SJCRH30 (cell line): ENCODE results near the gene CCR7. TPM values are rescaled to one million over a fixed set of nuclear protein-coding genes. Genes with fewer than 3 reads are reported as not detected.

Experiments used
- DNase-seq, 2 experiments: peaks; one replicate each; pipeline ENCODE4 v3.0.0-alpha.2; 2015 to 2020
- H3K27ac ChIP-seq: fragments of 250-450 bp; sonication (Bioruptor Pico); 2 replicates; pipeline ENCODE4 v1.5.1; 2020; ENCODE audit warnings: mild to moderate bottlenecking, moderate library complexity
- H3K27me3 ChIP-seq: fragments of 250-450 bp; sonication (Bioruptor Pico); 2 replicates; pipeline ENCODE4 v1.5.1; 2020; ENCODE audit warnings: mild to moderate bottlenecking, moderate library complexity
- H3K36me3 ChIP-seq: fragments of 250-450 bp; sonication (Bioruptor Pico); 2 replicates; pipeline ENCODE4 v1.5.1; 2020; ENCODE audit warnings: mild to moderate bottlenecking, moderate library complexity
- H3K4me1 ChIP-seq: fragments of 250-450 bp; sonication (Bioruptor Pico); 2 replicates; pipeline ENCODE4 v1.5.1; 2020; ENCODE audit warnings: mild to moderate bottlenecking, moderate library complexity
- H3K4me3 ChIP-seq: fragments of 250-450 bp; sonication (Bioruptor Pico); 2 replicates; pipeline ENCODE4 v1.5.1; 2020; ENCODE audit warnings: mild to moderate bottlenecking, moderate library complexity
- H3K9me3 ChIP-seq: fragments of 250-450 bp; sonication (Bioruptor Pico); replicated peaks from 2 replicates; pipeline ENCODE4 v1.5.1; 2020; ENCODE audit warnings: mild to moderate bottlenecking, moderate library complexity
- total RNA-seq: library from RNA; depleted of rRNA; stranded (reverse); fragments of >200 nt; shearing (Covaris generic); gene quantifications from 2 replicates; pipeline ENCODE4 v1.2.3, GENCODE V29; 2014; rRNA removed

The CCR7 gene
- 0.05 TPM in 1 of 2 replicates, not detected in the other for total RNA-seq

DNA sequence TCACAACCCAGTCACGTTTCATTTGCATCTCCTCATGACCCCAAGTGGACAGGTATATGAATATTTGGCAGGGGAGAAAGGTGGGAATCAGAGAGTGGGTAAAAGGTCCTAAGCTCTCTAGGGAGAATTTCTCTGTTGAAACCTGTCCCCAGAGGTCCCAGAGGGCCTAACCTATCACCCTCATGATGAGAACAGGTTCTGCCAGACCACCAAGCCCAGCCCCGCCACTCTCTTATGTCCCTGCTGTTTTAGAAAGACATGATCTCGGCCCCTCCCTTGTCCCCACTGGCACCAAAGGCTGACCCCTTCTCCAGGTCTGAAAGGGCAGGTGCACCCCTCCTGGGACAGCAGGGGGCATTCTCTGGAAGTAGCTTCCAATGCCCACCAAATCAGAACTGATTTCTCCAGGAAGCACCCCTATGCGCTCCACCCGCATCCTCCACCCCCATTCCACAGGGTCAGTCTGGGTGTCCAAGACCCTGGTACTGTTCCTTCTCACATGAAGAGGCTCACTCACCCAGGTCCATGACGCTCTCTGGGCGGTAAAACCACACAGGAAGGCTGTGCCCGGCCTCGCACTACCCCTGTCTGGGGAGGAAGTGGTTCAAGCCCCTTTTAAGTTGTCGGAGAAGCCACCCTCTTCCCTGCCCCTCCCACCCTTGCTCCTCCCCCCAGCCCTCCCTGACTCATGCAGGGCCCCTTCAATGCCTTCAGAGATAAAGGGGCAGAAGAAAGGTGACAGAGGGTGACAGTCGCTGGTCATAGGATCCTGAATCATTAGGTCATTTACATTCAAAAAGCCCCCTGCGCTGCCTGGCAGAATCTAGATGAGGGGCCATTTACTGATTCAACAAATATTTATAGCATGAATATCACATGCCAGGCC lies at the start of gene CCR7:
Gene CCR7, minus strand, starts transcription at position 590 of the 886 bp plus-strand sequence. Its CDS starts 63 bp downstream, at position 527.
- H3K27ac ChIP-seq = no peak within 1 kb of the TSS
- no peak for DNase-seq
- H3K36me3 ChIP-seq = no peaks in the 10 kb centered on the region

GRCh38 chr17:40614431-40615067 lies 49.3 kb upstream of the CCR7 start:
- H3K4me1 ChIP-seq = no peaks in the 10 kb centered on the region
- H3K27me3 ChIP-seq = no peaks in the 10 kb centered on the region; the same call in 1 of the 2 replicates
- no peak overlapping the region for H3K4me3 ChIP-seq
- no peak overlapping the region for H3K27ac ChIP-seq
- no peaks in the 10 kb centered on the region for H3K36me3 ChIP-seq
- no peaks in the 10 kb centered on the region for H3K9me3 ChIP-seq
- DNase-seq = no peak

More for the DNA sequence above, at the start of gene CCR7:
- peaks cover 7% of the 10 kb centered on the region for H3K9me3 ChIP-seq
- no peak within 1 kb of the TSS for H3K4me3 ChIP-seq
- no peaks in the 10 kb centered on the region for H3K27me3 ChIP-seq
- H3K4me1 ChIP-seq = 0 out of 2 replicates have a peak, but pooled peaks cover 3% of the 10 kb centered on the region

DNA sequence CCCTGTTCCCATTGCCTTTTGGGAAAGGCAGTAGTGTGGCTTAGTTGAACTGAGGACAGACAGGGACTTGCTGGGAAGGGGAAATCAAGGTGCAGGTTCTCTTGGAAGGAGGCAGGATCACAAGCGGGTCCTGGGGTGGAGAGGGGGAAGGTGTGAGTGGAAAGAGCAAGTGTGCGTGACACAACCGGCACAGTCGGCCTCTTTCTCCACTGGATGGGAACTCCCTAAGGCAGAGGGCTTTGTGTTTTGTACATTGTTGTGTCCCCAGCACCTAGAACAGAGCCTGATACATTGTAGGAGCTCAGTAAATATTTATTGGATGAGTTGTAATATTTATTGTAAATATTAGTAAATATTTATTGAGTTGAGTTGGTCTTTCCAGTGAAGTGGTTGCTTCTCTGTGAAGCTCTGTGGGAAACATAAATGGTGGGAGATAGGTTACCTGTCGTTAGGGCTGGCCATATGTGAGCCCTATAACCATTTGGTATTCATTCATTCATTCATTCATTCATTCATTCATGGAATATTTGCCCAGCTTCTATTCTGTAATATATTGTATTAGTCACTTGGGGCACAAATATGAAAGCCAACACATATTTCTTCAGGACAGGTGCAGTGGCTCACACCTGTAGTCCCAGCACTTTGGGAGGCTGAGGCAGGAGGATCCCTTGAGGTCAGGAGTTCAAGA lies 48.3 kb upstream of the CCR7 start:
- Histone ChIP-seq H3K27ac (no peak overlapping the region), H3K4me3 (no peak overlapping the region), H3K4me1 (no peaks in the 10 kb centered on the region), H3K27me3 (no peaks in the 10 kb centered on the region; the same call in 1 of the 2 replicates), H3K9me3 (no peaks in the 10 kb centered on the region), H3K36me3 (no peaks in the 10 kb centered on the region)
- no peak for DNase-seq

GRCh38 chr17:40612599-40613244 lies 47.5 kb upstream of the CCR7 start:
- Histone ChIP-seq H3K27me3 (no peaks in the 10 kb centered on the region; the same call in 1 of the 2 replicates), H3K9me3 (no peaks in the 10 kb centered on the region)
- no peak for DNase-seq

GRCh38 chr17:40611840-40612474 lies 46.7 kb upstream of the CCR7 start:
- Histone ChIP-seq H3K4me1 (no peaks in the 10 kb centered on the region), H3K9me3 (no peaks in the 10 kb centered on the region), H3K27me3 (no peaks in the 10 kb centered on the region; the same call in 1 of the 2 replicates), H3K4me3 (no peak overlapping the region), H3K36me3 (no peaks in the 10 kb centered on the region), H3K27ac (no peak overlapping the region)
- no peak for DNase-seq

More at GRCh38 chr17:40612599-40613244, 47.5 kb upstream of the CCR7 start:
- Histone ChIP-seq H3K36me3 (no peaks in the 10 kb centered on the region), H3K4me3 (no peak overlapping the region), H3K4me1 (no peaks in the 10 kb centered on the region), H3K27ac (no peak overlapping the region)

- H3K27me3 ChIP-seq = no peaks in the 10 kb centered on the region; the same call in 1 of the 2 replicates
These were observed 45.1 kb upstream of the CCR7 start for GRCh38 chr17:40610359-40610758.

DNA sequence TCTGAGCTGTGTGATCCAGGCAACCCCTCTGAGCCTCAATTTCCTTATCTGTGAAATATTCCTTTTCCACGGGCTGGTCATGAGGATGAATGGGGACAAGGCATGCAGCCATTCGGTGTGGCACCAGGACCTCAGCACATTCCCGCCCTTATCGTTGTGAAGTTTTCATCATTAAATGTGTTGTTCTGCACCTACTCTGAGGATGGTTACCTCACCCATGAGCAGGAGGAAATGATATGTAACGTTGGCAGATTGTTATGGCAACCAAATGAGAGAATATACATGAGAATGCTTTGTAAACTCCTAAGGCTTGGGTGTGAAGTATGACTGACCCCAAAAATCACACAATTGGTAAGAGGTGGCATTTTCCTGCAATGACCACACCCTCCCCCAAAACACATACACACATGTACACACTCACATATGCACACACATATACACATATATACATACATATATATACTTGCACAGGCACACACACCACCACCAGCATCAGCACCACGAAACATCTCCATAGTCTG lies 42.8 kb upstream of the CCR7 start:
- Histone ChIP-seq H3K27me3 (peaks cover 3% of the 10 kb centered on the region; the same call in 1 of the 2 replicates), H3K27ac (no peak overlapping the region), H3K9me3 (no peaks in the 10 kb centered on the region), H3K36me3 (no peaks in the 10 kb centered on the region), H3K4me3 (no peak overlapping the region), H3K4me1 (no peaks in the 10 kb centered on the region)
- DNase-seq = no peak

More at GRCh38 chr17:40610359-40610758, 45.1 kb upstream of the CCR7 start:
- Histone ChIP-seq H3K4me3 (no peak overlapping the region), H3K27ac (no peak overlapping the region), H3K36me3 (no peaks in the 10 kb centered on the region), H3K9me3 (no peaks in the 10 kb centered on the region), H3K4me1 (no peaks in the 10 kb centered on the region)
- DNase-seq = no peak

- Histone ChIP-seq H3K9me3 (no peaks in the 10 kb centered on the region), H3K27me3 (0 out of 2 replicates have a peak, but pooled peaks cover 3% of the 10 kb centered on the region), H3K27ac (no peak overlapping the region), H3K4me3 (no peak overlapping the region), H3K36me3 (no peaks in the 10 kb centered on the region), H3K4me1 (no peaks in the 10 kb centered on the region)
- DNase-seq = no peak
These were observed 42.4 kb upstream of the CCR7 start for GRCh38 chr17:40607641-40608040.

GRCh38 chr17:40606548-40607353 lies 41.5 kb upstream of the CCR7 start:
- Histone ChIP-seq H3K4me1 (no peaks in the 10 kb centered on the region), H3K36me3 (no peaks in the 10 kb centered on the region), H3K27ac (no peak overlapping the region), H3K27me3 (0 out of 2 replicates have a peak, but pooled peaks cover 3% of the 10 kb centered on the region), H3K4me3 (no peak overlapping the region), H3K9me3 (no peaks in the 10 kb centered on the region)
- no peak for DNase-seq

GRCh38 chr17:40605306-40605705 lies 40.0 kb upstream of the CCR7 start:
- H3K27me3 ChIP-seq = 0 out of 2 replicates have a peak, but pooled peaks cover 3% of the 10 kb centered on the region
- H3K4me3 ChIP-seq = no peak overlapping the region
- DNase-seq = no peak
- H3K9me3 ChIP-seq = no peaks in the 10 kb centered on the region
- no peaks in the 10 kb centered on the region for H3K4me1 ChIP-seq
- no peaks in the 10 kb centered on the region for H3K36me3 ChIP-seq
- no peak overlapping the region for H3K27ac ChIP-seq

DNA sequence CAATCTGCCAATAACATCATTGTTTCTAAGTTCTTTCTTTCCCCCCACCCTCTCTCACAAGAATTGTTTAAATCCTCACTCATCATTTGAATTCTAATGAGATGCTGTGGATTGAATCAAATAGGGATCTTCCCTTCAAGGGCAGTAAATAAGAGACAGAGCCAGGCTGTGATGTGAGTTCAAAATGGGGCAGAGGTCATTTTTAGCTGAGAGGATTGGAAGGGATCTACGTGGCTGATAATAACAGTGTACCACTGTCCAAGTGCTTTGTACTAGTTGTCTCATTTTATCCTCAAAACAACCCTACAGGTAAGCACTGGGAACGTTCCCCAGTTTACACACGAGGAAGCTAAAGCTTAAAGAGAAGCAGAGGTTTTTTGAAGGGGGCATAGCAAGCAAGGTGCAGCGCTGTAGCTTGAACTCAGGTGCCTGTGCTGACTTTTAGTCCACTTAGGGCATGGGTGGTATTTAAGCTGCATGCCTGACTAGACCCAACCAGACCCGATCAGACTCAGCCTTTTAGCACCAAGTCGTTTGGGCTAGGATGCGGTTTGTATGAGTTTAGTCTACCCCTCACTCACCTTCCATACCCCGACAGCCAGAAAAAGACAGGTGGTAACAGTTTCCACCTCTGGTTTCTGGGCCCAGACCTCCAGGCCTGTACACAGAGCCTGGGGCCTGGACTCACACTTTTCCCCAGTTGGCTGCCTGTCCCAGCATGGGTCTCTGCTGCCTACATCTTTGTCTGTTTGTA lies 39.2 kb upstream of the CCR7 start:
- H3K27ac ChIP-seq = no peak overlapping the region
- no peaks in the 10 kb centered on the region for H3K9me3 ChIP-seq
- DNase-seq = no peak
- H3K4me3 ChIP-seq = no peak overlapping the region
- H3K36me3 ChIP-seq = no peaks in the 10 kb centered on the region
- no peaks in the 10 kb centered on the region for H3K4me1 ChIP-seq
- H3K27me3 ChIP-seq = 0 out of 2 replicates have a peak, but pooled peaks cover 3% of the 10 kb centered on the region
